K562 (cell line): ENCODE measurements around the gene GALM. TPM values are rescaled to one million over a fixed set of nuclear protein-coding genes. Genes with fewer than 3 reads are reported as not detected.

Experiments
- ATAC-seq: fragments of 200-7000 bp; cut with Tn5 transposase; 3 replicates; pipeline ENCODE4 v1.9.1; 2020; ENCODE audit warnings: moderate library complexity
- BruUV-seq: library from RNA; stranded (reverse); fragments of 400-500 nt; replicated peaks from 2 replicates; lab custom pipeline; 2021; lab: Mats Ljungman, UMichigan
- CTCF ChIA-PET: fragments of 300-600 bp; formaldehyde crosslinking; extraction: SDS; loops from one replicate; lab custom pipeline; 2021; ENCODE audit warnings: low intra/inter-chr PET ratio; lab: Yijun Ruan, JAX
- POLR2A ChIA-PET: fragments of 300-600, 350-650 bp; sonication (Branson Sonifier 250); formaldehyde crosslinking; extraction: SDS; loops from one replicate; lab custom pipeline; 2021; ENCODE audit warnings: antibody characterized with exemption, inconsistent platforms; lab: Yijun Ruan, JAX
- DNase-seq, 4 experiments: peaks; one replicate each; pipeline versions ENCODE4 v3.0.0 to v3.0.0-alpha.2; 2011 to 2018; ENCODE audit warnings: low spot score in 3 of 4, mixed read lengths in 3 of 4; ENCODE audit errors: extremely low read depth in 1 of 4
- FAIRE-seq: peaks from 2 replicates; lab custom pipeline; 2011; peaks lifted over from hg19 to GRCh38; lab: Jason Lieb, UNC
- H2AFZ ChIP-seq: 2 replicates; pipeline ENCODE4 v1.6.0; 2011; ENCODE audit warnings: low read depth, low read length, control low read depth, inconsistent platforms
- H3K27ac ChIP-seq: fragments of 200-600 bp; 3 replicates; pipeline ENCODE4 v1.8.0; 2011; ENCODE audit warnings: low read depth, mild to moderate bottlenecking, control low read depth, inconsistent platforms, low read length, moderate library complexity, mixed read lengths; ENCODE audit errors: extremely low read depth
- H3K27me3 ChIP-seq, 2 experiments: fragments of 300-600 bp in 1 of 2; 2 replicates in 1 of 2; 3 replicates in 1 of 2; pipeline versions ENCODE4 v1.6.0 to v1.8.0; 2011; ENCODE audit warnings: inconsistent platforms in 2 of 2, low read length in 2 of 2, mild to moderate bottlenecking in 1 of 2, mixed read lengths in 1 of 2, moderate library complexity in 1 of 2; ENCODE audit not compliant: control insufficient read depth in 2 of 2, insufficient read depth in 2 of 2
- H3K36me3 ChIP-seq: fragments of 300-600 bp; 3 replicates; pipeline ENCODE4 v1.8.0; 2011; ENCODE audit warnings: mild to moderate bottlenecking, low read length, inconsistent platforms; ENCODE audit not compliant: control insufficient read depth, insufficient read depth
- H3K4me1 ChIP-seq, 2 experiments: fragments of 200-600 bp in 1 of 2; replicated peaks in 1 of 2; 2 replicates in 1 of 2; 3 replicates in 1 of 2; pipeline versions ENCODE4 v1.5.1 to v1.8.0; 2011; ENCODE audit warnings: inconsistent platforms in 2 of 2, low read length in 2 of 2, mild to moderate bottlenecking in 1 of 2, mixed read lengths in 1 of 2, moderate library complexity in 1 of 2; ENCODE audit not compliant: control insufficient read depth in 2 of 2, insufficient read depth in 2 of 2
- H3K4me2 ChIP-seq: 2 replicates; pipeline ENCODE4 v1.6.1; 2011; ENCODE audit warnings: low read length, control low read depth, inconsistent platforms, mixed read lengths; ENCODE audit not compliant: insufficient read depth
- H3K4me3 ChIP-seq: fragments of 200-600 bp; sonication (generic), shearing (Covaris generic); 2 replicates; pipeline ENCODE4 v1.5.1; 2016; ENCODE audit warnings: control low read depth, inconsistent platforms
- H3K79me2 ChIP-seq: fragments of 200-600 bp; 3 replicates; pipeline ENCODE4 v1.8.0; 2011; ENCODE audit warnings: low read length, inconsistent platforms; ENCODE audit not compliant: control insufficient read depth, insufficient read depth
- H3K9ac ChIP-seq, 2 experiments: 2 replicates each; pipeline versions ENCODE4 v1.6.0 to v1.6.1; 2011; ENCODE audit warnings: low read depth in 2 of 2, low read length in 2 of 2, control low read depth in 1 of 2, inconsistent platforms in 1 of 2, mild to moderate bottlenecking in 1 of 2, mixed read lengths in 1 of 2; ENCODE audit not compliant: insufficient read depth in 1 of 2
- H3K9me1 ChIP-seq: one replicate; pipeline ENCODE4 v1.6.0; 2011; ENCODE audit warnings: inconsistent platforms, mild to moderate bottlenecking, low read length, moderate library complexity; ENCODE audit not compliant: control insufficient read depth, insufficient read depth
- H3K9me3 ChIP-seq: replicated peaks from 2 replicates; pipeline ENCODE4 v1.5.1; 2011; ENCODE audit warnings: low read depth, low read length, inconsistent platforms; ENCODE audit not compliant: control insufficient read depth, insufficient read depth
- H4K20me1 ChIP-seq: replicated peaks from 2 replicates; pipeline ENCODE4 v1.6.1; 2011; ENCODE audit warnings: low read length, inconsistent platforms, mixed read lengths; ENCODE audit not compliant: control insufficient read depth, insufficient read depth
- CBX1 ChIP-seq: sonication (generic); IDR thresholded peaks from 2 replicates; pipeline ENCODE4 v1.6.1; 2016; ENCODE audit warnings: antibody characterized with exemption, low read depth, mild to moderate bottlenecking
- CBX5 ChIP-seq: IDR thresholded peaks from 2 replicates; pipeline ENCODE4 v1.6.1; 2014; ENCODE audit warnings: low read depth, borderline replicate concordance
- HDAC2 ChIP-seq: fragments of 450-650 bp; IDR thresholded peaks from 2 replicates; pipeline ENCODE4 v1.6.1; 2016; ENCODE audit warnings: mild to moderate bottlenecking
- HMGXB4 ChIP-seq: sonication (generic); formaldehyde crosslinking; IDR thresholded peaks from 2 replicates; pipeline ENCODE4 v1.8.1; 2023; ENCODE audit warnings: mild to moderate bottlenecking, missing genetic modification reagents
- HNRNPK ChIP-seq: fragments of 200-400 bp; formaldehyde crosslinking; IDR thresholded peaks from one replicate; pipeline ENCODE4 v1.6.1; 2018; ENCODE audit warnings: mild to moderate bottlenecking, low read depth, low read length; ENCODE audit not compliant: poor library complexity, severe bottlenecking
- MYNN ChIP-seq, 2 experiments: sonication (generic); formaldehyde crosslinking in 1 of 2; IDR thresholded peaks; 2 replicates each; pipeline versions ENCODE4 v1.5.0 to v1.6.1; 2016 to 2020; ENCODE audit warnings: antibody characterized with exemption in 1 of 2, missing genetic modification reagents in 1 of 2
- NBN ChIP-seq: fragments of 450-650 bp; IDR thresholded peaks from 2 replicates; pipeline ENCODE4 v1.6.1; 2016; ENCODE audit warnings: low read depth, mild to moderate bottlenecking
- NFXL1 ChIP-seq: fragments of 450-650 bp; formaldehyde crosslinking; IDR thresholded peaks from 2 replicates; pipeline ENCODE4 v1.4.0; 2021; ENCODE audit warnings: mild to moderate bottlenecking
- NUFIP1 ChIP-seq: fragments of 450-650 bp; IDR thresholded peaks from 2 replicates; pipeline ENCODE4 v1.6.1; 2018; ENCODE audit not compliant: partially characterized antibody
- POLR2G ChIP-seq: fragments of 200-400 bp; formaldehyde crosslinking; IDR thresholded peaks from 2 replicates; pipeline ENCODE4 v1.6.1; 2017; ENCODE audit warnings: low read depth, mild to moderate bottlenecking, antibody characterized with exemption, low read length, moderate library complexity
- SMC3 ChIP-seq: conservative IDR thresholded peaks from 2 replicates; pipeline ENCODE4 v1.6.1; 2011; ENCODE audit warnings: low read depth, low read length, improper control_type of control experiment; ENCODE audit not compliant: insufficient read depth
- SOX6 ChIP-seq: fragments of 450-650 bp; IDR thresholded peaks from 2 replicates; pipeline ENCODE4 v1.6.1; 2014; ENCODE audit warnings: mild to moderate bottlenecking
- TRIM28 ChIP-seq: fragments of 450-650 bp; IDR thresholded peaks from 2 replicates; pipeline ENCODE4 v1.6.1; 2017
- ZBTB26 ChIP-seq: fragments of 450-650 bp; formaldehyde crosslinking; IDR thresholded peaks from 2 replicates; pipeline ENCODE4 v1.4.0; 2022; ENCODE audit warnings: missing genetic modification characterization
- ZNF23 ChIP-seq: fragments of 250-450 bp; sonication (Bioruptor Pico); IDR thresholded peaks from 2 replicates; pipeline ENCODE4 v1.4.0; 2020; ENCODE audit warnings: mild to moderate bottlenecking
- ZNF589 ChIP-seq: fragments of 200-800 bp; sonication (Bioruptor generic); IDR thresholded peaks from 2 replicates; pipeline ENCODE4 v1.6.1; 2016; ENCODE audit warnings: low read depth, missing genetic modification characterization, missing compliant biosample characterization
- WGBS: fragments of 100-300 bp; shearing (Covaris generic); methylation state at CpG from one replicate; pipeline ENCODE4 v1.1.6; 2016; ENCODE audit warnings: low coverage, mixed read lengths; ENCODE audit not compliant: insufficient coverage; ENCODE audit errors: missing lambda C conversion rate; 5-methylcytosine and 5-hydroxymethylcytosine counted together
- in situ Hi-C: fragments of 300-500 bp; cut with MboI; formaldehyde crosslinking; loops from 4 replicates; pipeline ENCODE4 v1.15.0; 2018; ENCODE audit warnings: inconsistent platforms, mixed read lengths
- intact Hi-C: fragments of 100-400 bp; cut with micrococcal nuclease; formaldehyde crosslinking; loops from 2 replicates; pipeline ENCODE4 v1.14.2; 2022
- polyA plus RNA-seq, 8 experiments: library from polyadenylated mRNA; depleted of rRNA in 4 of 8; stranded (reverse) in 5 of 8; unstranded in 3 of 8; fragments of >200 nt; fragmentation: Nextera tagmentation in 2 of 8; fragmentation: Illumina TruSeq in 1 of 8; extraction: Ambion mirVana in 2 of 8; extraction: Trizol in 1 of 8; gene quantifications; 2 replicates each; pipeline versions ENCODE4 v1.2.1 to v1.2.3, GENCODE V29; 2011 to 2014; ENCODE audit warnings: inconsistent platforms in 1 of 8, missing spikeins in 1 of 8
- total RNA-seq, 7 experiments: library from RNA; depleted of rRNA in 6 of 7; stranded (reverse); fragments of >200 nt in 6 of 7; fragmentation: Illumina TruSeq in 2 of 7; extraction: Trizol in 2 of 7; gene quantifications; 2 replicates each; pipeline versions ENCODE4 v1.2.1 to v1.2.3, GENCODE V29; 2011 to 2021; ENCODE audit warnings: low replicate concordance in 1 of 7

The GALM gene
- total and polyA plus RNA-seq, 9 of the 15 experiments (the other 6 are each of a cell fraction or from before 2014, with no cell fraction given) = 22.1 to 51.7 (median 27.9) TPM

GRCh38 chr2:38739524-38739923 is 73.6 kb downstream of the GALM start (continued):
- TF ChIP-seq NBN (0 out of 2 replicates have a peak, but pooled peaks have one; percentile 33), TRIM28 (peak; percentile 97), CBX5 (peak; percentile 96), CBX1 (0 out of 2 replicates have a peak, but pooled peaks have one; percentile 38), ZBTB26 (CRISPR knock-in tag) (no peak)

- Histone ChIP-seq H3K27ac (no peak overlapping the region), H2AFZ (no peak overlapping the region)
- no peak for TF ChIP-seq HMGXB4 (CRISPR knock-in tag)
- TF ChIP-seq SMC3 = 0 out of 2 replicates have a peak, but pooled peaks have one; percentile 15
- TF ChIP-seq MYNN (IDR thresholded peaks at IDR 0.05) = no peak
- no peak for TF ChIP-seq MYNN (CRISPR knock-in tag; IDR thresholded peaks at IDR 0.05)
- TF ChIP-seq ZNF589 (CRISPR knock-in tag) = no peak
- TF ChIP-seq NFXL1 (CRISPR knock-in tag) = no peak
- 0 out of 2 replicates have a peak, but pooled peaks have one; percentile 12 for TF ChIP-seq POLR2G
- no peak for TF ChIP-seq HDAC2
- no peak for TF ChIP-seq NUFIP1
- TF ChIP-seq ZNF23 = no peak
- TF ChIP-seq HNRNPK = no peak
- TF ChIP-seq SOX6 = no peak
These were observed 75.2 kb downstream of the GALM start for GRCh38 chr2:38740851-38741731.

More at GRCh38 chr2:38740851-38741731, 75.2 kb downstream of the GALM start:
- Histone ChIP-seq H3K9ac (no peak overlapping the region), H3K79me2 (peaks cover 20% of the 10 kb centered on the region), H3K9me3 (peaks cover 4% of the 10 kb centered on the region; the same call in 1 of the 2 replicates), H4K20me1 (peaks cover 1% of the 10 kb centered on the region), H3K9me1 (no peaks in the 10 kb centered on the region), H3K4me1 (no peaks in the 10 kb centered on the region), H3K27me3 (no peaks in the 10 kb centered on the region), H3K36me3 (peaks cover 71% of the 10 kb centered on the region), H3K4me2 (no peak overlapping the region), H3K4me3 (no peak overlapping the region)
- peak in 3 of 4 experiments; percentile 23 to 38 (median 37) for DNase-seq
- intact Hi-C loops = loop anchor here (1.0 to 10.0 kb wide), 4 partner anchors 160 to 484 kb away; no protein-coding TSS in a partner anchor
- ChIA-PET POLR2A (interaction anchor here (0.6 to 3.9 kb wide), 9 partner anchors 9 to 209 kb away, joined by 3 to 30 read pairs (median 3); partner anchors contain the start of gene SRSF7), CTCF (interaction anchor here (0.6 to 1.8 kb wide), 8 partner anchors 9 to 978 kb away, joined by 3 to 10 read pairs (median 4); no protein-coding TSS in a partner anchor)
- peak; percentile 26 for FAIRE-seq
- BruUV-seq = no TSS peak
- in situ Hi-C loops = loop anchor here (10.0 to 25.0 kb wide), 2 partner anchors 416 to 754 kb away; no protein-coding TSS in a partner anchor
- WGBS = 76% methylated on average over 11 of the region's 11 CpGs
- ATAC-seq = peak; percentile 18; the same call in 2 of the 3 replicates
